HEK293T (cell line): ENCODE measurements around the gene C16orf54.

Experiments
- ELF4 ChIP-seq: fragments of 450-650 bp; IDR thresholded peaks from 2 replicates; pipeline ENCODE4 v1.6.1; 2017; ENCODE audit warnings: antibody characterized with exemption
- FOXA1 ChIP-seq: fragments of 450-650 bp; IDR thresholded peaks from 2 replicates; pipeline ENCODE4 v1.6.1; 2016; ENCODE audit warnings: mild to moderate bottlenecking
- SP1 ChIP-seq: fragments of 450-650 bp; IDR thresholded peaks from 2 replicates; pipeline ENCODE4 v1.6.1; 2017
- TARDBP ChIP-seq: fragments of 450-650 bp; IDR thresholded peaks from 2 replicates; pipeline ENCODE4 v1.6.1; 2016

GRCh38 chr16:29743827-29744531, 1.8 kb downstream of the C16orf54 start:
- TF ChIP-seq TARDBP (no peak), ELF4 (no peak), FOXA1 (no peak), SP1 (no peak)
